OCI-LY3 (cell line): ENCODE results near the gene GBA2.

Source experiments
- H2AFZ ChIP-seq: fragments of 200-600, 300-600 bp; shearing (Covaris generic); 2 replicates; pipeline ENCODE4 v1.6.0; 2014; ENCODE audit warnings: antibody characterized with exemption, low read depth, low read length
- H3K27ac ChIP-seq: fragments of 200-600, 300-600 bp; sonication (generic); 2 replicates; pipeline ENCODE4 v1.5.1; 2014; ENCODE audit warnings: mild to moderate bottlenecking, low read length, moderate library complexity, mixed read lengths
- H3K27me3 ChIP-seq: fragments of 200-600, 300-600 bp; sonication (generic); 2 replicates; pipeline ENCODE4 v1.6.1; 2014; ENCODE audit warnings: low read depth, low read length, mixed read lengths
- H3K36me3 ChIP-seq: fragments of 200-600, 300-600 bp; sonication (generic); replicated peaks from 2 replicates; pipeline ENCODE3; 2014; ENCODE audit warnings: low read depth, low read length, mixed read lengths
- H3K4me1 ChIP-seq: fragments of 300-600, 200-600 bp; sonication (generic); 2 replicates; pipeline ENCODE4 v1.6.1; 2014; ENCODE audit warnings: low read length, mixed read lengths
- H3K4me2 ChIP-seq: fragments of 200-600, 300-600 bp; sonication (generic); 2 replicates; pipeline ENCODE4 v1.6.1; 2014; ENCODE audit warnings: low read length, mixed read lengths
- H3K4me3 ChIP-seq: fragments of 300-600, 200-600 bp; sonication (generic); 2 replicates; pipeline ENCODE4 v1.5.1; 2014; ENCODE audit warnings: antibody characterized with exemption, mild to moderate bottlenecking, low read length, moderate library complexity
- H3K79me2 ChIP-seq: fragments of 300-600, 200-600 bp; shearing (Covaris generic); 2 replicates; pipeline ENCODE4 v1.6.1; 2014; ENCODE audit warnings: mild to moderate bottlenecking, low read length, mixed read lengths
- H3K9ac ChIP-seq: fragments of 300-600, 200-600 bp; shearing (Covaris generic); 2 replicates; pipeline ENCODE4 v1.6.0; 2014; ENCODE audit warnings: mild to moderate bottlenecking, low read length, moderate library complexity
- H3K9me3 ChIP-seq: fragments of 200-600, 300-600 bp; shearing (Covaris generic); 2 replicates; pipeline ENCODE4 v1.6.1; 2014; ENCODE audit warnings: low read length, mixed read lengths; ENCODE audit not compliant: insufficient read depth
- H4K20me1 ChIP-seq: fragments of 200-600, 300-600 bp; sonication (generic); 2 replicates; pipeline ENCODE4 v1.6.1; 2016; ENCODE audit warnings: low read length, mixed read lengths; ENCODE audit not compliant: insufficient read depth
- EZH2phosphoT487 ChIP-seq: fragments of 200-600 bp; shearing (Covaris generic); IDR thresholded peaks from 2 replicates; pipeline ENCODE4 v1.6.1; 2018; ENCODE audit warnings: antibody characterized with exemption, mixed run types, low read depth
- TF ChIP-seq, protein P1 (sequence below): fragments of 200-600, 300-600 bp; sonication (generic); IDR thresholded peaks from 2 replicates; pipeline ENCODE4 v1.5.1; 2014; ENCODE audit warnings: antibody characterized with exemption, low read length, low read depth

Gene GBA2

DNA sequence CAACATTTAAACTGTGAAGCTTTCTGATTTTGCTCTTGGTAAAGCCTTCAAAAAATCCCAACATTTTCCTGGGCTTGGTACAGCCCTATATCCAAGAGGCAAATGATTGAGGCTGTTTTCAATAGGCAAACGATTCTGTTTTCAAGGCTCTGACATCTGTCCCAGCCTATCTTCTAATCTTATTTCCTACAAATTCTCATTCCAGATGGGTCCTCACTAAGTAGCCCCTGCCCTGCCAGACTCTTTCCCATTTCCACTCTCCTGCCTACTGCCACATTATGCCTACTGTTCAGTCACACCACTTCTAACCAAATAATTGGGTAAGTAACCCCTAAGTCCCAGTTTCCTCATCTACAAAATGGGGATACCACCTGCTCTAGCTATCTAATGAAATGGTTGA lies 3.5 kb downstream of the GBA2 start:
- Histone ChIP-seq H3K36me3 (peaks cover 20% of the 10 kb centered on the region), H3K9me3 (no peaks in the 10 kb centered on the region), H3K4me1 (peaks cover 33% of the 10 kb centered on the region), H3K9ac (no peak overlapping the region), H3K4me3 (no peak overlapping the region), H3K27me3 (no peaks in the 10 kb centered on the region), H3K4me2 (no peak overlapping the region), H3K27ac (no peak overlapping the region), H4K20me1 (peaks cover 17% of the 10 kb centered on the region), H2AFZ (no peak overlapping the region), H3K79me2 (peaks cover 50% of the 10 kb centered on the region)
- TF ChIP-seq EZH2phosphoT487 = no peak

DNA sequence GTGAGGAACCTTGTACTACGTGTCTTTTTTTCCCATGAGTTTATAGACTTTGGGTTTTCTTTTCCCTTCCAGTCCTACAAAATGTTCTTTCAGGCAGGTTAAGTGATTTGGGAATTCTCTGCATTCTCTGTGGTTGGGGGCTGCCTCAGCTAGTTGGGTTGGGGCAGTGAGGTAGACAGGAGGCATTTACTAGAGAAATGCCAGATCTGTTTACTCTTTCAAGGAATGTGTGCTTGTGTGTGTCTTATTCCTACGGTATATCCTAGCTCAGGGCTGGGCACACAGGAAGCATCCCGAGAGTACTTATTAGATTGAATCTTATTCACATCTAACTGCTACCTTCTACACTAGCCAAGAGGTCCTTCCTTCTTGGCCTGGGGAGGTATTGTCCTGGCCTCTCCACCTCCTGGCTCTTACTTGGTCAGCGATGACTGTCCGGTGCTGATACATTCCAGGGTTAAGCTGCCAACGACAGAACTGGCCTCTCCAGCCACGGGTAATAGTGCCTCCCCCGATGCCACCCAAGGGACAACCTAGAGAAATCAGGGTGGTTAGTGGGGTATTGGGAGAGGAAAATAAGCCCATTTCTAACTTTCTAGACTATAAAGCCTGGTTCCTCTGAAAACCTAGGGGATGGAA lies 5.0 kb downstream of the GBA2 start:
- H3K27ac ChIP-seq = no peak overlapping the region
- no peak for TF ChIP-seq EZH2phosphoT487
- TF ChIP-seq, protein P1, sequence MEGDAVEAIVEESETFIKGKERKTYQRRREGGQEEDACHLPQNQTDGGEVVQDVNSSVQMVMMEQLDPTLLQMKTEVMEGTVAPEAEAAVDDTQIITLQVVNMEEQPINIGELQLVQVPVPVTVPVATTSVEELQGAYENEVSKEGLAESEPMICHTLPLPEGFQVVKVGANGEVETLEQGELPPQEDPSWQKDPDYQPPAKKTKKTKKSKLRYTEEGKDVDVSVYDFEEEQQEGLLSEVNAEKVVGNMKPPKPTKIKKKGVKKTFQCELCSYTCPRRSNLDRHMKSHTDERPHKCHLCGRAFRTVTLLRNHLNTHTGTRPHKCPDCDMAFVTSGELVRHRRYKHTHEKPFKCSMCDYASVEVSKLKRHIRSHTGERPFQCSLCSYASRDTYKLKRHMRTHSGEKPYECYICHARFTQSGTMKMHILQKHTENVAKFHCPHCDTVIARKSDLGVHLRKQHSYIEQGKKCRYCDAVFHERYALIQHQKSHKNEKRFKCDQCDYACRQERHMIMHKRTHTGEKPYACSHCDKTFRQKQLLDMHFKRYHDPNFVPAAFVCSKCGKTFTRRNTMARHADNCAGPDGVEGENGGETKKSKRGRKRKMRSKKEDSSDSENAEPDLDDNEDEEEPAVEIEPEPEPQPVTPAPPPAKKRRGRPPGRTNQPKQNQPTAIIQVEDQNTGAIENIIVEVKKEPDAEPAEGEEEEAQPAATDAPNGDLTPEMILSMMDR = no peak
- H3K79me2 ChIP-seq = peaks cover 38% of the 10 kb centered on the region
- H3K4me3 ChIP-seq = no peak overlapping the region
- peaks cover 25% of the 10 kb centered on the region for H3K36me3 ChIP-seq
- H3K4me1 ChIP-seq = peaks cover 25% of the 10 kb centered on the region
- H2AFZ ChIP-seq = no peak overlapping the region
- H3K9me3 ChIP-seq = no peaks in the 10 kb centered on the region
- no peak overlapping the region for H3K4me2 ChIP-seq
- no peaks in the 10 kb centered on the region for H3K27me3 ChIP-seq
- H3K9ac ChIP-seq = no peak overlapping the region
- H4K20me1 ChIP-seq = peaks cover 17% of the 10 kb centered on the region

DNA sequence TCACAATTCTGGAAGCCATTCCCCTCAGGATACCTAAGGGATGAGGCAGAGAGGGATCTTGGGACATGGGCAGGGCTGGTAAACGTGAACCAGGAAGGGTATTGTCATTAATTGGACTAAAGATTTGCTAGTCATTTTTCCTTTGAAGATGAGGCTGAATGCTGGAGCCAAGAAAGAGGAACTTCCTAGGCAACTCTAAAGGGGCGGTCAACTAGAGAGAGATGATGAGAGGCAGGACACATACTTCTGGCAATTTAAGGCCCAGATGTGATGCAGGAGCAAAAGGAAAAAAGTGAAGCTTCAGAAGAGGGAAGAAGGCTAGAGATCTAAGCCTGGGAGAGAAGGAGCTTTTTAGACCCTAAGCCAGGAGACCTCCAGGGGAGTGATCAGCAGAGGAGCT lies 5.6 kb downstream of the GBA2 start:
- no peaks in the 10 kb centered on the region for H3K27me3 ChIP-seq
- no peaks in the 10 kb centered on the region for H3K9me3 ChIP-seq
- peaks cover 16% of the 10 kb centered on the region for H4K20me1 ChIP-seq
- TF ChIP-seq EZH2phosphoT487 = no peak
- TF ChIP-seq, protein P1 = no peak
- H2AFZ ChIP-seq = no peak overlapping the region
- H3K27ac ChIP-seq = no peak overlapping the region
- peaks cover 25% of the 10 kb centered on the region for H3K4me1 ChIP-seq
- no peak overlapping the region for H3K4me3 ChIP-seq
- H3K9ac ChIP-seq = no peak overlapping the region
- H3K4me2 ChIP-seq = no peak overlapping the region
- peaks cover 33% of the 10 kb centered on the region for H3K79me2 ChIP-seq
- peaks cover 30% of the 10 kb centered on the region for H3K36me3 ChIP-seq

DNA sequence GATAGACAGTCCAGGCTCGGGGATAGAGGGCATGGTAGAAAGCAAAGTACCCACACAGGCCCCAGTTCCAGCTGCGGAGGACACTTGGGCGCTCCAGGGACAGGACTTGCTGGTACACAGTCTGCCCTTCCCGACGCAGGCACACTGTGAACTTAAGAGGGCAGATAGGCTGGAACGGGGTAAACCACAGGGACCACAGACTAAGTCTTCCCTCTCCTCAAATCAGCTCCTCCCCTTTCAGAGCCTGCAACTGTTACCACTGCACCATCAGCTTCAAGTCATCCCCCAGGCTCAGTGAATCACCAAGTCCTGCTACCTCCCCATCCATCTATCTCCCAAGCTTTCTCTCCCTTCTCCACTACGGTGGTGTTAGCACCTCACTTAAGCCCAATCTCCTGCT lies 7.3 kb downstream of the GBA2 start:
- no peaks in the 10 kb centered on the region for H3K27me3 ChIP-seq
- H2AFZ ChIP-seq = no peak overlapping the region
- H3K4me1 ChIP-seq = peaks cover 10% of the 10 kb centered on the region
- peaks cover 46% of the 10 kb centered on the region for H3K36me3 ChIP-seq
- H3K27ac ChIP-seq = no peak overlapping the region
- no peak overlapping the region for H3K4me2 ChIP-seq
- H3K9me3 ChIP-seq = no peaks in the 10 kb centered on the region
- H3K4me3 ChIP-seq = no peak overlapping the region
- TF ChIP-seq, protein P1 = no peak
- no peak for TF ChIP-seq EZH2phosphoT487
- no peak overlapping the region for H3K9ac ChIP-seq
- H3K79me2 ChIP-seq = peaks cover 16% of the 10 kb centered on the region
- no peaks in the 10 kb centered on the region for H4K20me1 ChIP-seq
